NT2/D1 (cell line): ENCODE results near the gene PFDN1.

Source experiments
- DNase-seq: peaks from one replicate; pipeline ENCODE4 v3.0.0-alpha.2; 2011; ENCODE audit warnings: low read depth, low spot score
- H3K27me3 ChIP-seq: 2 replicates; pipeline ENCODE4 v1.6.0; 2011; ENCODE audit warnings: mild to moderate bottlenecking; ENCODE audit not compliant: insufficient read length, insufficient read depth
- H3K36me3 ChIP-seq: 2 replicates; pipeline ENCODE4 v1.6.1; 2011; ENCODE audit warnings: mild to moderate bottlenecking, low read length, mixed read lengths; ENCODE audit not compliant: insufficient read depth, insufficient read length
- H3K4me1 ChIP-seq: 2 replicates; pipeline ENCODE4 v1.5.1; 2011; ENCODE audit not compliant: insufficient read depth, insufficient read length
- H3K4me3 ChIP-seq: 2 replicates; pipeline ENCODE4 v1.5.1; 2011; ENCODE audit warnings: low read depth; ENCODE audit not compliant: insufficient read length
- H3K9ac ChIP-seq: 2 replicates; pipeline ENCODE4 v1.6.0; 2011; ENCODE audit warnings: low read depth; ENCODE audit not compliant: insufficient read length
- H3K9me3 ChIP-seq: 2 replicates; pipeline ENCODE4 v1.5.1; 2011; ENCODE audit warnings: mild to moderate bottlenecking, low read length; ENCODE audit not compliant: insufficient read depth
- SUZ12 ChIP-seq: IDR thresholded peaks from 2 replicates; pipeline ENCODE4 v1.6.1; 2011; ENCODE audit not compliant: insufficient read length, insufficient read depth; ENCODE audit errors: extremely low read depth
- YY1 ChIP-seq: IDR thresholded peaks from 2 replicates; pipeline ENCODE4 v1.6.1; 2011; ENCODE audit not compliant: insufficient read length, insufficient read depth
- ZNF274 ChIP-seq: IDR thresholded peaks from 2 replicates; pipeline ENCODE4 v1.6.1; 2011; ENCODE audit warnings: mild to moderate bottlenecking, low read depth, low read length

Gene PFDN1

DNA sequence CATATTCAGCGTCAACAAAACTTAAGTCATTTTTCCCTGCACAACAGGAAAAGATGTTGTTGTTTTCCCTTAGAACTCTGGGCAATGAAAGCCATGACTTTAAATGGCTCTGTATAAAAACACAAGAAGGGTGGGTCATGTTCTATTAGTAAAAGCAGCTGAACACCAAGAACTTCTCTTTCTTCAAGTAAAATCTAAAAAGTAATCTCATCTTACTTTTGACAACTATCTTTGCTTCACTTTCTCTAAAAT is 9.1 kb downstream of the PFDN1 start:
- H3K4me3 ChIP-seq, result no peak overlapping the region
- H3K4me1 ChIP-seq, result no peaks in the 10 kb centered on the region
- DNase-seq, result no peak
- H3K27me3 ChIP-seq, result no peaks in the 10 kb centered on the region
- H3K9me3 ChIP-seq, result no peaks in the 10 kb centered on the region
- TF ChIP-seq YY1 (no peak), SUZ12 (no peak), ZNF274 (no peak)
- peaks cover 7% of the 10 kb centered on the region for H3K36me3 ChIP-seq
- no peak overlapping the region for H3K9ac ChIP-seq

DNA sequence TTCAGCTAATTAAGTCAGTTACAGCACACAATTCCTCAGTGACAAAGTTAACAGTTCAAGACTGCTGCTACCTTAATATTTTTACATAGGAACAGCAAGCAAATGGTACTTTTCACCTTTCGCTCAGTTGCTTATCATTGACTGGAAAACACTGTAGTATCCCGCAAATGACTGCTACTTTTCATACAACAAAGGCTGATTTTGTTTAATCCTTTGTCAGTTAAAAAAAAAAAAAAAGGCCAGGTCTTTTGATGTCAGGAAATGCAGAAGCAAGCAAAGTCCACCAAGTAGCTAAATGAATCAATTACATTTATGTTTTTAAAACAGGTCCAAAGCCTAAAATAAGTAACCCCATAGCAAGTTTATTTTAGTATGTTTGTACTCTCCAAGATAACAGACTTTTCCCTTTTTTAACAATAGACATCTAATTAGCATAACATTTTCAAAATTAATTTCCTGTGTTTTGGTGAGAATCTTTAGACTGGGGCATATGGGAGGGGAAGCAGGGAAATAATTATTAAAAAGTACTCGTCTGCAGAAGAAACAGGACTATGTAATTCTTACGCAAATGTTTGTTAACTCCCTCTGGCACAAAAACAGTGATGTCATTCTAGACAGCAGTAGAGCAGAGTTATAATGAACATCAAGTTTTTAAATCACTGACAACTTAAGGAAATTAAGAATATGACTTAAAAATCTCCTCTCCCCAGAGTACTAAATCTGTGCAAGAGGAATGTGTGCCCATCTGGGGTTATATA is 9.6 kb downstream of the PFDN1 start:
- H3K36me3 ChIP-seq, result peaks cover 7% of the 10 kb centered on the region

DNA sequence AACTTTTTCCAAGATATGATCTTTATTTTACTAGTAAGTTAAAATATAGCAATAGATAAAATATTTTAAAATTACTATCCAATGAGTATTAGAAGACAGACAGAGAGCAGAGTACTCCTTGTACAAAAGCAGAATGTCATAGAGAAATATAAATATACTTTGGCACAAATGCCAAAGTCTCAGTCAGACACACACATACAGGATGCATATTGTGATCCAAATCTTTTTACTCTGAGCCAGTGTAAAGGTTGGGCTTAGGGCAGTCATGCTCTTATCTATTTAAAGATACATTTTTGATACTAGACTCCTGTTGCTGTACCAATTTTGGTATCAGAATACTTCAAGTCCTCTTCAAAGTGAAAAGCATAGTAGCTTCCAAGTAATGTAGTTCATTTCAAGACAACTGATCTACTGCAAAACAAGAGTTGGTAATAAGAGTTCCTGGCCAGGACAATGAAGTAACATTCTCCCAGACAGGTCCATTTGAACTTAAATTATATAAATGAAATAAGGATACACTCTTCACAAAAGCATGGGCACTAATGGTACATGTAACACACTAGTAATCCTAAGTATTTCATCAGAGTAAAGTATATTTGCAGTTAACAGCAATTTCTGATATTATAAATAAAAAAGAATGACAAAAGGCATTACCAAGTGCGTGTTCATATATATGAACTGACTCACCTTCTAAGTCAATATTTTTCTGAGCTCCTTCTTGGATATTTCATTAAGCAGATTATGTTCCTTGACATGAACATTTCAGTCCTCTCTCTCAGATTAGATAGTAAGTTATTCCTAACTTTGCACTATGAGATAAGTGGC is 10.5 kb downstream of the PFDN1 start:
- no peak overlapping the region for H3K9ac ChIP-seq
- peaks cover 7% of the 10 kb centered on the region for H3K36me3 ChIP-seq
- no peak for TF ChIP-seq ZNF274
- no peak for TF ChIP-seq YY1
- no peak for TF ChIP-seq SUZ12
- H3K27me3 ChIP-seq, result no peaks in the 10 kb centered on the region
- DNase-seq, result no peak
- H3K4me1 ChIP-seq, result no peaks in the 10 kb centered on the region
- no peak overlapping the region for H3K4me3 ChIP-seq
- no peaks in the 10 kb centered on the region for H3K9me3 ChIP-seq

More for the DNA sequence above, 9.6 kb downstream of the PFDN1 start:
- no peak overlapping the region for H3K4me3 ChIP-seq
- H3K9me3 ChIP-seq, result no peaks in the 10 kb centered on the region
- no peak for DNase-seq
- H3K27me3 ChIP-seq, result no peaks in the 10 kb centered on the region
- no peak overlapping the region for H3K9ac ChIP-seq
- no peaks in the 10 kb centered on the region for H3K4me1 ChIP-seq
- no peak for TF ChIP-seq SUZ12
- TF ChIP-seq ZNF274, result no peak
- no peak for TF ChIP-seq YY1

DNA sequence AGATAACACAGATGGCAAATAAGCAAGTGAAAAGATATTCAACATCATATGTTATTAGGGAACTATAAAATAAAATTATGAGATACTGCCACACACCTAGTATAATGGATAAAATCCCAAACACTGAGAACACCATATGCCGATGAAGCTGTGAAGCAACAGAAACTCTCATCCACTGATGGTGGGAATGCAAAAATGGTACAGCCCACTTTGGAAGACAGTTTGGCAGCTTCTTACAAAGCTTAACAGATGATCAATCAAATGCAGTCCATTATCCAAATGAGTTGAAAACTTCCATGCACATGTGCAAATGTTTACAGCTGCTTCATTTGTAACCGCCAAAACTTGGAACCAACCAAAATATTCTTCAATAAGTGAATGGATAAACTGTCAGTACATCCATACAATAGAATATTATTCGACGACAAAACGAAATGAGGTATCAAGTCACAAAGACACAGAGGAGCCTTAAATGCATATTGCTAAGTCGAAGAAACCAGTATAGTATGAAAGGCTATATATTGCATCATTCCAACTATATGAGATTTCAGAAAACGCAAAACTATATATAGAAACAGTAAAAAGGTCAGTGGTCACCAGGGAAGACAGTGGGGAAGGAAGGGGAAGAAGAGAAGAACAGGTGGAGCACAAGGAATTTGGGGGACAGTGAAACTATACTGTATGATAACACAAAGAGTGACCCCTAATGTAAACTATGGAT is 14.9 kb downstream of the PFDN1 start:
- no peaks in the 10 kb centered on the region for H3K9me3 ChIP-seq
- DNase-seq, result no peak
- no peak overlapping the region for H3K9ac ChIP-seq
- H3K4me1 ChIP-seq, result no peaks in the 10 kb centered on the region
- H3K27me3 ChIP-seq, result no peaks in the 10 kb centered on the region
- TF ChIP-seq SUZ12 (no peak), YY1 (no peak), ZNF274 (no peak)
- peaks cover 10% of the 10 kb centered on the region for H3K36me3 ChIP-seq
- no peak overlapping the region for H3K4me3 ChIP-seq

DNA sequence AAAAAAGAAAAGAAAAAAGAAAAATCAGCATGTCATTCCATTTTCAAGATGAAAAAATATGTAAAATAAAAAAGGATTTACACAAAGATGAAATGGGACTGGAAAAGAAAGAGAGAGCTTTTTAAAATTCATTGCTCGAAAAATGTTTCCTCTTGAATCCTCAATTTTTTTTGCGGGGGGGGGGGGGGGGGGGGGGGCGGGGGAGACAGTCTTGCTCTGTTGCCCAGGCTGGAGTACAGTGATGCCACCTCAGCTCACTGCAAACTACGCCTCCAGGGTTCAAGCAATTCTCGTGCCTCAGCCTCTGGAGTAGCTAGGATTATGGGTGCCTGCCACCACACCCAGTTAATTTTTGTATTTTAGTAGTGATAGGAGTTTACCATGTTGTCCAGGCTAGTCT is 16.5 kb downstream of the PFDN1 start:
- H3K4me3 ChIP-seq, result no peak overlapping the region
- no peaks in the 10 kb centered on the region for H3K27me3 ChIP-seq
- no peaks in the 10 kb centered on the region for H3K4me1 ChIP-seq
- TF ChIP-seq SUZ12 (no peak), YY1 (no peak), ZNF274 (no peak)
- H3K9ac ChIP-seq, result no peak overlapping the region
- no peak for DNase-seq
- H3K36me3 ChIP-seq, result peaks cover 6% of the 10 kb centered on the region
- no peaks in the 10 kb centered on the region for H3K9me3 ChIP-seq

DNA sequence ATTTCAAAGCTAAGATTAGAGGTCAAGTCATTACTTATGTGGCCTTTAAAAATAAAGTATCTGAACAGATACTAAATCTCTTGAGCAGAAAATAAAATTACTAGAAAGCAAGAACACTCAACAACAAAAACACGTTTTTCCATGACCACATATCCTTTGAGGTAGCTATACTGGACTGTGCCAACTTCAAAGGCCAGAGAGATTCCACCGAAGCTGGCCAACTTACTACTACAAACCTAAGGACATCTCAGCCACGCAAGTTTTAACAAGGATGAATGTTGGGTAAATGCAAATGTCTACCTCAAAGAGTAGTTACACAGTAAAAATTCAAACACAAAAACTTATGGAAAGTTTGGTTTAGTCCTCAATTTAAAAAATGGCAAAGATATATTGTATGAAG is 18.9 kb downstream of the PFDN1 start:
- no peak overlapping the region for H3K4me3 ChIP-seq
- peaks cover 7% of the 10 kb centered on the region for H3K36me3 ChIP-seq
- no peaks in the 10 kb centered on the region for H3K4me1 ChIP-seq
- no peak overlapping the region for H3K9ac ChIP-seq
- no peak for DNase-seq
- H3K27me3 ChIP-seq, result no peaks in the 10 kb centered on the region
- TF ChIP-seq ZNF274 (no peak), YY1 (no peak), SUZ12 (no peak)
- no peaks in the 10 kb centered on the region for H3K9me3 ChIP-seq

DNA sequence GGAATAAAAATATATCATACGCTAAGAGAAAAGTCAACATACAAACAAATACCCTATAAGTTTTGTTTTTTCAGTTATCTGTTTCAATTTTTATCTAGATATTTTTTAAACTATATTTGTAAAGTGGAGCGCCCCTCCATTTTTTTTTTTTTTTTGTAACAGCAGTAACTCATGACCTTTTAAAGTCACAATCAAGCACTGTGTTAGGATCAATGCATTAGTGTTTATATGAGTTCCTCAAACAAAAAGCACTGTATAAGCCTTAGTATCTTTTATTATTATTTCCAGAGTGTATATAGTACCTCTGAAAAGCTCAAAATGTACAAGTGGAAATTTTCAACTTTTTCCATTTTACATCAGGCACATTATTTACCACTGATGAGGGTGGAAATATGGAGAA is 20.6 kb downstream of the PFDN1 start:
- TF ChIP-seq SUZ12 (no peak), ZNF274 (no peak), YY1 (no peak)
- DNase-seq, result no peak
- Histone ChIP-seq H3K27me3 (no peaks in the 10 kb centered on the region), H3K9me3 (no peaks in the 10 kb centered on the region), H3K4me3 (no peak overlapping the region), H3K9ac (no peak overlapping the region), H3K4me1 (no peaks in the 10 kb centered on the region), H3K36me3 (peaks cover 6% of the 10 kb centered on the region)
